Esophagus squamous epithelium (tissue), 4 donors: ENCODE data around the gene ROR2.

Experiments used
- POLR2A ChIP-seq, 4 donors: fragments of 450-650 bp; IDR thresholded peaks; one replicate each; pipeline ENCODE4 v1.6.1; 2017; ENCODE audit warnings: antibody characterized with exemption in 4 of 4, mild to moderate bottlenecking in 4 of 4, moderate library complexity in 3 of 4
- TF ChIP-seq, protein P1 (sequence below), 6 experiments: fragments of 450-650 bp in 4 of 6; fragments of 200-600 bp in 2 of 6; sonication (generic) in 2 of 6; IDR thresholded peaks; one replicate each; pipeline ENCODE4 v1.5.1; 2016 to 2019; ENCODE audit warnings: antibody characterized with exemption in 6 of 6, mild to moderate bottlenecking in 4 of 6, moderate library complexity in 4 of 6

DNA sequence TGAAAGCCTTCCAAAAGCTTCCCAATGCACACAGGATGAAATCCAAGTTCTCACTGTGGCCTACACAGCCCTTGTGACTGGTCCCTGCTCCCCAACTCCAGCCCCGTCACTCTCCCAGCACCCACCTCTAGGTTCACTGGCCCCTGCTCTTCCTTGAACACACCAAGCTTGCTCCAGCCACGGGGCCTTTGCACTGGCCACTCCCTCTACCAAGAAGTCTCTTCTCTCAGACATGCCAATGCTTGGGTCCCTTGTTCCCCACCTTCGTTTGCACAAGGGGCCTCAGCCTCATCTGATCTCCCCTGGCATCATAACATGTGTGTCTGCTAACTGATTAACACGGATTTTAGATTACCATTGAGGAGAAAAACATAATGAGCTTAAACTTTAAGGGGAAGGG lies 56.0 kb downstream of the ROR2 start:
- TF ChIP-seq, protein P1, sequence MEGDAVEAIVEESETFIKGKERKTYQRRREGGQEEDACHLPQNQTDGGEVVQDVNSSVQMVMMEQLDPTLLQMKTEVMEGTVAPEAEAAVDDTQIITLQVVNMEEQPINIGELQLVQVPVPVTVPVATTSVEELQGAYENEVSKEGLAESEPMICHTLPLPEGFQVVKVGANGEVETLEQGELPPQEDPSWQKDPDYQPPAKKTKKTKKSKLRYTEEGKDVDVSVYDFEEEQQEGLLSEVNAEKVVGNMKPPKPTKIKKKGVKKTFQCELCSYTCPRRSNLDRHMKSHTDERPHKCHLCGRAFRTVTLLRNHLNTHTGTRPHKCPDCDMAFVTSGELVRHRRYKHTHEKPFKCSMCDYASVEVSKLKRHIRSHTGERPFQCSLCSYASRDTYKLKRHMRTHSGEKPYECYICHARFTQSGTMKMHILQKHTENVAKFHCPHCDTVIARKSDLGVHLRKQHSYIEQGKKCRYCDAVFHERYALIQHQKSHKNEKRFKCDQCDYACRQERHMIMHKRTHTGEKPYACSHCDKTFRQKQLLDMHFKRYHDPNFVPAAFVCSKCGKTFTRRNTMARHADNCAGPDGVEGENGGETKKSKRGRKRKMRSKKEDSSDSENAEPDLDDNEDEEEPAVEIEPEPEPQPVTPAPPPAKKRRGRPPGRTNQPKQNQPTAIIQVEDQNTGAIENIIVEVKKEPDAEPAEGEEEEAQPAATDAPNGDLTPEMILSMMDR (IDR thresholded peaks at IDR 0.05): no peak
- no peak for TF ChIP-seq POLR2A (IDR thresholded peaks at IDR 0.05)
